ENCODE results near the gene SEPHS2. TPM values are rescaled to one million over a fixed set of nuclear protein-coding genes. Genes with fewer than 3 reads are reported as not detected.
"Not testable (repeated sequence)": the region's sequence is repeated elsewhere in the genome, so short reads cannot be mapped to it uniquely, and the experiment has no call there.

SEPHS2 gene
- total RNA-seq, 1 donor from 2014 or later = 43.2 TPM

DNA sequence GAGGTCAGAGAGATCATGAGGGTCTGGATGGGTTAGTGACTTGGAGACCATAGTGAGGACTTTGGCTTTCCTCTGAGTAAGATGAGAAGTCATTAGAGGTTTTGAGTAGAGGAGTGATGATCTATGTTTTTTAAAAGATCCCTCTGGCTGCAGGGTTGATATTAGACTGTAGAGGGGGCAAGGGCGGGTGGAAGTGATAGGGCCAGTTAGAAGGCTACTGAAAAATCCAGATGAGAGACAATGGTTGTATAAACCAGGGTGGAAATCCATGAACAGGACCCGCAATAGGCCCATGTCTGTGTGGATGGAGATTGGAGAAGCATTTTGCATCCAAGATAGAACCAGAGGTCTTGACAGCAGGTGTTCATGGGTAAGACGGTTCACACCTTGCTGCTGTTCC lies 36.7 kb upstream of the SEPHS2 start:
- no peak overlapping the region for H3K4me3 Mint-ChIP-seq (ENCODE audit: unreplicated experiment)
- H3K4me1 Mint-ChIP-seq (ENCODE audit: low read depth, unreplicated experiment) = no peaks in the 10 kb centered on the region
- DNase-seq = no peak
- H3K27me3 Mint-ChIP-seq (ENCODE audit: unreplicated experiment) = peaks cover 4% of the 10 kb centered on the region
- no peaks in the 10 kb centered on the region for H3K36me3 Mint-ChIP-seq (ENCODE audit: unreplicated experiment)
- TF ChIP-seq, protein P1, sequence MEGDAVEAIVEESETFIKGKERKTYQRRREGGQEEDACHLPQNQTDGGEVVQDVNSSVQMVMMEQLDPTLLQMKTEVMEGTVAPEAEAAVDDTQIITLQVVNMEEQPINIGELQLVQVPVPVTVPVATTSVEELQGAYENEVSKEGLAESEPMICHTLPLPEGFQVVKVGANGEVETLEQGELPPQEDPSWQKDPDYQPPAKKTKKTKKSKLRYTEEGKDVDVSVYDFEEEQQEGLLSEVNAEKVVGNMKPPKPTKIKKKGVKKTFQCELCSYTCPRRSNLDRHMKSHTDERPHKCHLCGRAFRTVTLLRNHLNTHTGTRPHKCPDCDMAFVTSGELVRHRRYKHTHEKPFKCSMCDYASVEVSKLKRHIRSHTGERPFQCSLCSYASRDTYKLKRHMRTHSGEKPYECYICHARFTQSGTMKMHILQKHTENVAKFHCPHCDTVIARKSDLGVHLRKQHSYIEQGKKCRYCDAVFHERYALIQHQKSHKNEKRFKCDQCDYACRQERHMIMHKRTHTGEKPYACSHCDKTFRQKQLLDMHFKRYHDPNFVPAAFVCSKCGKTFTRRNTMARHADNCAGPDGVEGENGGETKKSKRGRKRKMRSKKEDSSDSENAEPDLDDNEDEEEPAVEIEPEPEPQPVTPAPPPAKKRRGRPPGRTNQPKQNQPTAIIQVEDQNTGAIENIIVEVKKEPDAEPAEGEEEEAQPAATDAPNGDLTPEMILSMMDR (IDR thresholded peaks at IDR 0.05; ENCODE audit: partially characterized antibody, unreplicated experiment) = no peak
- no peaks in the 10 kb centered on the region for H3K9me3 Mint-ChIP-seq (ENCODE audit: unreplicated experiment)
- H3K27ac Mint-ChIP-seq (ENCODE audit: unreplicated experiment) = no peak overlapping the region

DNA sequence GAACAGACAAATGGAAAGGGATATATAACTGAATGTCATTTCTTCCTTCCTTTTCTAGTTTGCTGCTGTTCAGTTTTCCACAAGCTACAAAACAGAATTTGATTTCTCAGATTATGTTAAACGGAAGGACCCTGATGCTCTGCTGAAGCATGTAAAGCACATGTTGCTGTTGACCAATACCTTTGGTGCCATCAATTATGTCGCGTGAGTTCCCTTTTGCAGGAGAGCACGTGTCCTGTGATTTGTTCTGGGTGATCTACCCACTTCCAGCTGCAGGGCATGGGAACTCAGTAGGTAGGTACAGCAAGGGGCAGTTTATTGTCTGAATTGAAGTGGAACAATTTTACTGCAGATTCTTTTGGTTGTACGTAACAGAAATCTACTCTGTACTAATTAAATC lies 35.7 kb upstream of the SEPHS2 start:
- no peak overlapping the region for H3K27ac Mint-ChIP-seq (ENCODE audit: unreplicated experiment)
- TF ChIP-seq, protein P1 (IDR thresholded peaks at IDR 0.05; ENCODE audit: partially characterized antibody, unreplicated experiment) = no peak
- H3K4me1 Mint-ChIP-seq (ENCODE audit: low read depth, unreplicated experiment) = no peaks in the 10 kb centered on the region
- peaks cover 2% of the 10 kb centered on the region for H3K27me3 Mint-ChIP-seq (ENCODE audit: unreplicated experiment)
- no peaks in the 10 kb centered on the region for H3K36me3 Mint-ChIP-seq (ENCODE audit: unreplicated experiment)
- H3K4me3 Mint-ChIP-seq (ENCODE audit: unreplicated experiment) = no peak overlapping the region
- H3K9me3 Mint-ChIP-seq (ENCODE audit: unreplicated experiment) = no peaks in the 10 kb centered on the region
- DNase-seq = no peak

DNA sequence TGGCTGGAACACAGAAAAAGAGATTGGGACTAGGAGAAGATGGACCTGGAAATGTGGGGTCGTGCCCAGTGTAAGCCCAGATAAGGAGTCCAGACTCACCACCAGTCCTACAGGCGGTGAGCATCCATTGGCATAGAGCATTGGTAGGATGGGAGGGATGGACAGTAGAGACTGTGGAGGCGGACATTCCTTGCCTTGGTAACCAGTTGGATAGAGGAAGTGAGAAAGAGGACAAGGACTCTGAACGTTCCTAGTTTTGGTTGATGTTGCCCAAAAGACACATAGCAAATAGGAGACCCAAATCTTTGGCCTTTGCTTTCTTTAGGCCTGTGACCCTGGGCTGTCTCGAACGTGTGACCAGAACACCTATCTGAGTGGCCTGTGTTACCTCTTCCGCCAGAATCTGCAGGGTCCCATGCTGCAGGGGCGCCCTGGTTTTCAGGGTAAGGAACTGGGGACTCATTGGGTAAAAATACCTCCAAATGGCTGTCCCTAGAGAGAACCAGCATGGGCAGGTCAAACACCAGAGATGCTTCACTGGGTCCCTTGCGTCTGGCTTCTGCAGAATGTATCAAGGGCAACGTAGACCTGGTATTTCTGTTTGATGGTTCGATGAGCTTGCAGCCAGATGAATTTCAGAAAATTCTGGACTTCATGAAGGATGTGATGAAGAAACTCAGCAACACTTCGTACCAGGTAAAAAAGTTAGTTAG lies 33.2 kb upstream of the SEPHS2 start:
- Mint-ChIP-seq H3K4me1 (ENCODE audit: low read depth, unreplicated experiment) (no peaks in the 10 kb centered on the region), H3K9me3 (ENCODE audit: unreplicated experiment) (no peaks in the 10 kb centered on the region), H3K4me3 (ENCODE audit: unreplicated experiment) (no peak overlapping the region), H3K27ac (ENCODE audit: unreplicated experiment) (no peak overlapping the region), H3K27me3 (ENCODE audit: unreplicated experiment) (peaks cover 2% of the 10 kb centered on the region), H3K36me3 (ENCODE audit: unreplicated experiment) (no peaks in the 10 kb centered on the region)
- TF ChIP-seq, protein P1 (IDR thresholded peaks at IDR 0.05; ENCODE audit: partially characterized antibody, unreplicated experiment) = no peak
- DNase-seq = no peak

DNA sequence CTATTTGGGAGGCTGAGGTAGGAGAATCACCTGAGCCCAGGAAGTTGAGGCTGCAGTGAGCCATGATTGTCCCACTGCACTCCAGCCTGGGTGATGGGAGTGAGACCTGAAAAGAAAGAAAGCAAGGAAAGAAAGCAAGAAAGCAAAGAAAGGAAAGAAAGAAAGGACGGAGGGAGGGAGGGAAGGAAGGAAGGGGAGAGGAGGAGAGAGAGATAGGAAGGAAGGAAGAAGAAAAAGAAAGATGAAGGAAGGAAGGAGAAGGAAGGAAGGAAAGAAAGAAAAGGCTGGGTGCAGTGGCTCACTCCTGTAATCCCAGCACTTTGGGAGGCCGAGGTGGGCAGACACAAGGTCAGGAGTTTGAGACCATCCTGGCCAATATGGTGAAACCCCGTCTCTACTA lies 32.1 kb upstream of the SEPHS2 start:
- H3K9me3 Mint-ChIP-seq (ENCODE audit: unreplicated experiment); H3K27me3 Mint-ChIP-seq (ENCODE audit: unreplicated experiment); DNase-seq; H3K4me3 Mint-ChIP-seq (ENCODE audit: unreplicated experiment); H3K27ac Mint-ChIP-seq (ENCODE audit: unreplicated experiment); H3K4me1 Mint-ChIP-seq (ENCODE audit: low read depth, unreplicated experiment); H3K36me3 Mint-ChIP-seq (ENCODE audit: unreplicated experiment): not testable (repeated sequence)

DNA sequence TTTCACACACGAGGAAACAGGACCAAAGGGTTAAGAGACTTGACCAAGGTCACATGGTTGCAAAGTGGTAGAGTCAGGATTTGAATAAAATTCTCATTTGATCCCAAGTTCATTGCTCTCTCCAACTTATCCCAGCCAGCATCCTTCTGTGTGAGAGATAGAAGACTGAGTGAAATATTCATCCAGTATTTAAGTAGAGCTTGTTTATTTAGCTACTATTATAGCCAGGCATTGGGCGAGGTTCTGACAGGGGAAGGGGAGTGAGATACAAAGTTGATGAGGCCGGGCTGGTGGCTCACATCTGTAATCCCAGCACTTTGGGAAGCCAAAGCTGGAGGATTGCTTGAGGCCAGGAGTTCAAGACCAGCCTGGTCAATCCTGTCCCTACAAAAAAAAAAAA lies 31.3 kb upstream of the SEPHS2 start:
- no peaks in the 10 kb centered on the region for H3K9me3 Mint-ChIP-seq (ENCODE audit: unreplicated experiment)
- no peaks in the 10 kb centered on the region for H3K36me3 Mint-ChIP-seq (ENCODE audit: unreplicated experiment)
- H3K4me3 Mint-ChIP-seq (ENCODE audit: unreplicated experiment) = no peak overlapping the region
- no peak for DNase-seq
- no peaks in the 10 kb centered on the region for H3K4me1 Mint-ChIP-seq (ENCODE audit: low read depth, unreplicated experiment)
- no peak overlapping the region for H3K27ac Mint-ChIP-seq (ENCODE audit: unreplicated experiment)
- TF ChIP-seq, protein P1 (IDR thresholded peaks at IDR 0.05; ENCODE audit: partially characterized antibody, unreplicated experiment) = no peak
- H3K27me3 Mint-ChIP-seq (ENCODE audit: unreplicated experiment) = peaks cover 2% of the 10 kb centered on the region
